GM20000 (cell line): ENCODE measurements around the gene KIRREL2.

Experiments used
- DNase-seq: peaks from one replicate; pipeline ENCODE4 v3.0.0; 2012; ENCODE audit warnings: low spot score
- CTCF ChIP-seq: IDR thresholded peaks from 2 replicates; pipeline ENCODE4 v1.5.1; 2012; ENCODE audit warnings: mild to moderate bottlenecking, control low read depth; ENCODE audit errors: extremely low read depth, missing control alignments

Gene KIRREL2

GRCh38 chr19:35856546-35857149, at the start of gene KIRREL2:
Gene KIRREL2, plus strand, starts transcription at chr19:35856911. Its CDS starts 209 bp downstream, at chr19:35857120.
- peak; percentile 65 for DNase-seq
- TF ChIP-seq CTCF, result no peak

GRCh38 chr19:35807633-35808032, 49.1 kb upstream of the KIRREL2 start:
- TF ChIP-seq CTCF, result no peak
- no peak for DNase-seq

GRCh38 chr19:35811317-35812219, 45.1 kb upstream of the KIRREL2 start:
- no peak for TF ChIP-seq CTCF
- no peak for DNase-seq

GRCh38 chr19:35812220-35813042, 44.3 kb upstream of the KIRREL2 start, which contains the start of gene PRODH2:
Gene PRODH2, minus strand, starts transcription at chr19:35812845. Its CDS starts 40 bp downstream, at chr19:35812805.
- DNase-seq, result no peak
- TF ChIP-seq CTCF, result no peak

- TF ChIP-seq CTCF, result no peak
- DNase-seq, result no peak
Observed at GRCh38 chr19:35813043-35813890, 43.4 kb upstream of the KIRREL2 start.

GRCh38 chr19:35816262-35816661, 40.4 kb upstream of the KIRREL2 start:
- no peak for DNase-seq
- TF ChIP-seq CTCF, result no peak
